HuH-7 (cell line): Measurements from ENCODE around the gene KLRF1.

Source experiments
- DNase-seq: peaks from one replicate; pipeline ENCODE4 v3.0.0; 2011; ENCODE audit warnings: low spot score

Gene KLRF1, protein sequence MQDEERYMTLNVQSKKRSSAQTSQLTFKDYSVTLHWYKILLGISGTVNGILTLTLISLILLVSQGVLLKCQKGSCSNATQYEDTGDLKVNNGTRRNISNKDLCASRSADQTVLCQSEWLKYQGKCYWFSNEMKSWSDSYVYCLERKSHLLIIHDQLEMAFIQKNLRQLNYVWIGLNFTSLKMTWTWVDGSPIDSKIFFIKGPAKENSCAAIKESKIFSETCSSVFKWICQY

DNA sequence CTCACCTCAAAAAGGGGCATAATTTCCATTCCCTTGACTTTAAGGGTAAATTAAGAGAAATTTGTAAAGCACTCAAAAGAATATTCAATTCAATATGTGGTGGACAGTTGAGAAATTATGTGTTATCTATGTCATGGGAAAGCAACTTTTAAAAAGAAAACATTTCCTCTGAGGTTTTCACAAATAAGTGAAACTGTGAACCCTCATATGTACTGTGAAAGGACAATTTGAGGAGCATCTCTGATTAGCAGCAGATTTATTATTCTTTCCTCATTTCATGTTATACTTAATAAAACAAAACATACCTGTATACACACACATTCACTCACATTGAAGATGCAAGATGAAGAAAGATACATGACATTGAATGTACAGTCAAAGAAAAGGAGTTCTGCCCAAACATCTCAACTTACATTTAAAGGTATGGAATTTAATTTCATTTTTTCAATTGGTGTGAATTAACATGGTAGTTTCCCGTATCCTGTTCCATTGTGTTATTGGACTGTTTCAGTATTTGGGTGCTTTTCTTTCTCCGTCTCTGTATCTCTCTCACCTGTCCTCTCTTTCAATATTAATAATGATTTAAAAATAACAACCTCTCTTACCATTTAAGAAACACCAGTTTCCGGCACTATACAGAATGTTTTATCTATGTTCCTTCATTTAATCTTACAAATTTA is at the start of gene KLRF1:
KLRF1 (plus strand) TSS at position 273 of the 680 bp plus-strand sequence; CDS start at position 337, 64 bp downstream.
- no peak for DNase-seq

DNA sequence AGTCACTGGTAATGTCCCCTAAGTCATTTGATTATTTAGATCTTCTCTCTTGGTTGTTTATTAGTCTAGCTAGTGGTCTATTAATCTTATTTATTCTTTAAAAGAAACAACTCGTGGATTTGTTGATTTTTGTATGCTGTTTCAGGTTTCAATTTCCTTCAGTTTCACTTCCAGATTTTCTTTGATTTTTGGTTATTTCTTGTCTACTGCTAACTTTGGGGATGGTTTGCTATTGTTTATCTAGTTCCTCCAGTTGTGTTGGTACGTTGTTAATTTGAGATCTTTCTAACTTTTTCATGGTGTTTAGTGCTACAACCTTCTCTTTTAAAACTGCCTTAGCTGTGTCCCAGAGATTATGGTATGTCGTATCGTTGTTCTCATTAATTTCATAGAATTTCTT is 48.1 kb upstream of the KLRF1 start:
- DNase-seq = no peak

DNA sequence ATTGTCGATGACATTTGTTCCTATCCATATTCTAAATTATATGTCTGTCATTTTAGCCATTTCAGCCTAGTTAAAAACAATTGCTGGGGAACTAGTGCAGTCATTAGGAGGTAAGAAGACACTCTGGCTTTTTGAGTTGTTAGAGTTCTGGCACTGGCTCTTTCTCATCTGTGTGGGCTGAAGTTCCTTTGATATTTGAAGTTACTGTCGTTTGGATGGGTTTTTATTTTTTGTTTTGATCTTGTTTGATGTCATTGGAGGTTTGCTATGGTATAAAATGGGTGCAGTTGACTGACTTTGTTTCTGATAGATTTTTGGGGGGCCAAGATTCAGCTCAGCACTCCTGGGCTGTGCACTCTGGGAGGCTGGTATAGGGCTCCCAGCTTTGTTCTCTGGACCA is 45.9 kb upstream of the KLRF1 start:
- no peak for DNase-seq

DNA sequence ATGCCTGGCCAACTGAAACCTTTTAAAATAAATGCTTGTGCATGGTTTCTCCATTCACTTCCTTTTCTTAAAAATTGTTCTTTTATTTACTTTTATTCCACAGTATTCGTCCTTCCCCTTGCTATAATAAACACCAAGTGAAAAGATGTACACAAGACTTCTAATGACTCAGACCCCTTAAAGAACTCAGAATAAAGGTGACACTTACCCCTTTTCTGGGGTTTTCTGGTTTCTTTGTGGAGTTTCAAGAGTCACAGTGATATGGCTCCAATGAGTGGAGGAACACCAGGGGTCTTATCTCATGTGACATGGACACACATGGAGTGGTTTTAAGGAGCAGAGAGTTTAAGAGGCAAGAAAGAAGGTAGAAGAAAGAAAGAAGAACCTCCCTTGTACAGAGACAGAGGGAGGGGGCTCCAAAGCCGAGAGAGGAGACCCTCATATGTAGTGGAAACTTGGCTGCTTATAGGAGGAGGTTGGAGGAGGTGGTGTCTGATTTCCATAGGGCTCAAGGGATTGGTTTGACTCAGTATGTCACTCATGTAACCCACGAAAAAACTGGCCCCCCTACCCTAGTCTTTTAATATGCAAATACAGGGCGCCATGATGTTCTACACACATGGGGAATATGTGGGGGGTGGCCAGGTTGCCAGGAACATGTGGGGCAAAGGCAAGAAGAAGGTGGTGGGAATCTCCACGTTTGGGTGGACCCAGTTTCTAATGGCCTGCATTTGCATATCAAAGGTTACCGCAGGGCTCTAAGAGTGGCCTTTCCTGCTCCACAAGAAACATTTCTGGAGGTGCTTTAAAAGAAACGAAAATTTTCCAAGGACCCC is 44.5 kb upstream of the KLRF1 start:
- DNase-seq = no peak

DNA sequence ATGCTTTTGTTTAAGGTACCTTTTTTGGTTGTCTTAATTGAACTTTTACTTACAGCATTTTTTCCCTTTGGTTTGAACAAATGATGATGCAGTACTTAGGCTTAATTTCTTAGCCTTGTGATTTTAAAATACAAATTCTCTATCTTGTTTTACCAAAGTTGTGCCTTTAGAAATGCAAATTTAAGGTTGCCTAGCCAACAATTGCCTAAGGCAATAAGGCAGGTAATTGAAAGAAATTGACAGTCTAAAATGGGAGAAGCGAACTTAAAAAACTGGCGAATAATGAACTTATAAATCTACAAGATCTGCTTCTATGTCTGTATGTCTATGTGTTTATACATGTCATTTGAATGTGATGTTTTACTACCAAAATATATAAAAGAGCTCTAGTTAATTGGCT is 43.0 kb upstream of the KLRF1 start:
- no peak for DNase-seq

DNA sequence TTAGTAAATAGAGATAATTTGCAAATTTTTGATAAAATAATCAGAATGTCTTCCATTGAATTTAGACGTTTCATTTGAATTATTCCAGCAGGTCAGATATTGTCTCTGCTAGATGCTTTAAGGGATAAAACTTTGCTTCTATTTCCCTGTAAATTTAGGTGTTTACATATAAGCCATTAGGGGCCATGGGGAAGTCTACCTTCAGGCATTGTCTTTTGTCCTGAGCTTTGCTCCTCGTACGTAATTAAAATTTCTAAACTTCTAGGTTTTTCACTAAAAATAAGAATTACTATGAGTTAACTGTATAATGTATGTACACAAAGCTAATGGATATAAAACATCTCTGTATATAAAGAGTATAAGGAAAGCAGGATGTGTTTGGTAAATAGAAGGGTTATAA is 42.5 kb upstream of the KLRF1 start:
- no peak for DNase-seq

DNA sequence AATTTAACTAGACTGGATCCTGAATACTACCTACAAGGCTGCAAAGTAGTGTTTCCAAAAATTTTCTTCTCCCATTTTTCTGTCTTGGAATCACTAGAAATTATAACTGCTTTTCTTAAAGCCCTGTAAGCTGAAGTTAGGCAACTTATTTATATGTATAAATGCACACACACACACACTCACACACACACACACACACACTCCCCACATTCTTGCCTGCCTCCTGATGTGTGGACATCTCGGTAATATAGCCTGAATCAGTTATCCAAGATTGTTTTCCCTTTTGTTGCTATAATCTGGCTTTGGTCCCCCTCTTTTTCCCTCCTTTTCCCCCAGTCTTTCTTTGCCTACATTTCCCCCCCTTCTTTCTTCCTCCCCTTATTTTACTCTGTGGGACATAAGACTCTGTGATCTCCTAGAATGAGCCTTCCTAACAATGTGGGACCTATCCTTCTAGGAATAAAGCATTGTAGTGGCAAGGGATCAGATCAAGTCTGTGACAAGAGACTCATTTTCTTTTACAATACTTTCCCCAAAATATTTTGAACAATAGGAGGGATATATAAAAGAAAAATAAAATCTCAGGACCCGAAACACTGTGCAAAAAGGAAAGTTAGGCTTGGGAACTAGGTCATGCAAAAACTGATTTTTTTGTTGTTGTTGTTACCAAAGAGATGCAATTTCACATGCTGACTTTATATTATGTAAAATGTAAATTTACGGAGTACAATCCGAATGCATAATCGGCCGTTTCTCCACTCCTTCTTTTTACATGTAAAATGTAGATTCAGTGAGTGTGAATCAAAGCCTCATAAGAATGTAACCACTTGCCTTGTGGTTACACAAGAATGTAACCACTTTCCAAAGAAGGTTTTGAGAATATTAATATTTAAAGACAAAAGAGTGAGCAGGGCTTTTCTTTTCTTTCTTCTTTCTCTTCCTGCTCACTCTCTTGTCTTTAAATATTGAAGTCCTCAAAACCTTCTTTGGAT is 40.3 kb upstream of the KLRF1 start:
- no peak for DNase-seq

GRCh38 chr12:9792185-9792900 is 34.9 kb upstream of the KLRF1 start:
- no peak for DNase-seq

GRCh38 chr12:9792961-9793617 is 34.2 kb upstream of the KLRF1 start:
- no peak for DNase-seq

DNA sequence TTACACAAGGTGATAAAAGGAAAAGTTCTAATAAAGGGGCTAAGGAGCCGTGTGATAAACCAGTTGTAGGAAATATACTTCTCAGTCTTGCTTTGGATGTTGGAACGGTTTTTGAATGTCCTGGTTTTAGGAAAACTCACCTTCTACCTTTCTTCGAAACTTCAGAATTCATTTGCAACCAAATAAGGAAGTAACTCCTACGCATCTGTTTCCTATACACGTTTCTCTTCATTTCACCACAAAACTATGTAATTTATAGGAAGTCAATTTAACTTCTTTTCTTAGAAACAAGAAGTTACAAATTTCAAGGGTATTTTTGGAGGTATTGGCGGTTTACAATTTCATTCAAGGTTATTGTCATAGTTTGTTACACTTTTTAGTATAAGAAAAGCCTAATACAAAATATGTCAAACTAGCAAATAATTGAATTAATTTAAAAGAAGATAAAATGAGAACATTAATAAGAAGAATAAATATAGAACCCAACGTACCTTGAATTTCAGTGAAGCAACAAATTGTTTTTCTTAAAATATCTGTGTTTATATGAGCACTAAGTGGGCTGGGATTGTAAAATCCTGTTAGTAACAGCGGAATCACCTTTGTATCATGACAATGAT is 33.4 kb upstream of the KLRF1 start:
- DNase-seq = no peak

- DNase-seq = no peak
Measured at GRCh38 chr12:9794484-9795093, 32.7 kb upstream of the KLRF1 start.

DNA sequence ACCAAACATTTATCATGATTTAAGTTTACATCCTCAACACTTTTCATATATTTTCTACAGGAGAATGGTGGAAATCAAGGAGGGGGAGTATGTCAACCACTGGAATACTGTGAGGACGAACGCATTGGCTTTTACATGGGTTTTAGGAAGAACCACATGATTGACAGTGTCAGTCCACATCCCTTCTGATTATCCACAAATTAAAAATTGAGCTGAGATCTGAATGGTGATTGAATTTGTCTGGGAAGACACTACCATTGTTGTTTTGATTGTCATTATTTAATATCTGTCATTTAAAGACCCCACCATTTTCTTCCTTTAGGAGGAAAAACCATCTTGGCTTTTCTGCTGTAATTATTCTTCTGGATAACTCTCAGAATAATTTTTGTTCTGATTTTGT is 31.3 kb upstream of the KLRF1 start:
- no peak for DNase-seq

DNA sequence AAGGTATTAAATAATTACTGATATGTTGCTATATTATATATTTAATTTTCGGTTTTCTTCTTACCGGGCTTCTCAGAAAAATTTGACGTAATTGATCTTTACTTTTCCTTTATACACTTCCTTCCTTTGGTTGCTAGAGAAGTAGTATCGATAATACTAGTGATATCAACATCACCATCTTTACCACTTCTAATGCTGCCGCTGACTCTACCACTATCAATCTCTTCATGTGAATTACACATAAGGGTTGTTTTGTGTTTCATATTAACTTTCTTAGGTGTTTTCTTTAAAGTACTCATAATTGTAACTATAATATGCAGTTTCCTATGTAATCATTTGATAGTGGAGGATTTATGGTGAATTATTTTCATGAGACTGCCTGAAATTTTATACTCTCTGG is 30.9 kb upstream of the KLRF1 start:
- no peak for DNase-seq

DNA sequence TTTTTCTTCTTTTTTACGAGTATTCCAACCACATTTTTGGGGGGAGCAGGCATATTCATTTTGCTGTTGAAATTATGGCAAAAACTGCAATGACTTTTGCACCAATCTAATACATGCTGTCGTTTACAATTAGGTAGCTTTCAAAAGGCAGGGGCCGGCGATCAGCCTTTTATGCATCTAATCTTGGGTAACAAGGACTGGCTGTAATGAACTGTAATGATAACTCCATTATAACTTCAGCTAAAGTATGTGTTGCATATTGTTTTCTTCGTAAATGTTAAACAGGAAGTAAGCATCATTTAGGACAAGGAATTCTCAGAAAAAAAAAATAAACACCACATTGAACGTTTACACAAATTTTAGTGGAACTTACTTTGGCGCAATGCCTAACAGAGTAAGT is 30.3 kb upstream of the KLRF1 start:
- no peak for DNase-seq

- no peak for DNase-seq
Measured at GRCh38 chr12:9797722-9798619, 29.3 kb upstream of the KLRF1 start.

- no peak for DNase-seq
Measured at GRCh38 chr12:9799961-9800360, 27.3 kb upstream of the KLRF1 start.

DNA sequence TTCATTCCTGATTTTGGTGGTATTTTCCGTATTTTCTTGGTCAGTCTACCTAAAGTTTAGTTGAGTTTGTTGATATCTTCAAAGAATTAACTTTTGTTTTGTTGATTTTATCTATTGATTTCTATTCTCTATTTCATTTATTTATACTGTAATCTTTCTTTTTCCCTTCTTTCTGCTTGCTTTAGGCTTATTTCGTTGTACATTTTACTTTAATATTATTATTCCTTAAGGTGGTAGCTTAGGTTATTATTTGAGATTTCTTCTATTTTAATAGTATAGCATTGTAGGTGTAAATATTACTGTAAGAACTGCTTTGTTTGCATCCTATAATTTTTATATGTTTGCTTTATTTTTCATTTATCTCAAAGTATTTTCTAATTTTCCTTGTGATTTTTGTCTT is 21.4 kb upstream of the KLRF1 start:
- no peak for DNase-seq

DNA sequence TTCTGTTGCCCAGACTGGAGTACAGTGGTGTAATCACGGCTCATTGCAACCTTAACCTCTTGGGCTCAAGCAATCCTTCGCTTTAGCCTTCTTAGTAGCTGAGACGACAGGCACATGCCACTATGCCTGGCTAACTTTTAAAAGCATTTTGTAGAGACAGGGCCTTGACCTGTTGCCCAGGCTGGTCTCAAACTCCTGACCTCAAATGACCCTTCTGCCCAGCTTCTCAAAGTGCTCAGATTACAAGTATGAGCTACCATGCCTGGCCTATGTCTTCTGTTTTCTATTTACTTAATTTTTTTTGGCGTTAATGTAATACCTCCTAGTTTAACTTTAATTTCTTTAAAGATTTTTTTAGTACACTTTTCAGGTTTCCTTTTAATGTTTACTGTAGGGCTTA is 20.6 kb upstream of the KLRF1 start:
- no peak for DNase-seq

DNA sequence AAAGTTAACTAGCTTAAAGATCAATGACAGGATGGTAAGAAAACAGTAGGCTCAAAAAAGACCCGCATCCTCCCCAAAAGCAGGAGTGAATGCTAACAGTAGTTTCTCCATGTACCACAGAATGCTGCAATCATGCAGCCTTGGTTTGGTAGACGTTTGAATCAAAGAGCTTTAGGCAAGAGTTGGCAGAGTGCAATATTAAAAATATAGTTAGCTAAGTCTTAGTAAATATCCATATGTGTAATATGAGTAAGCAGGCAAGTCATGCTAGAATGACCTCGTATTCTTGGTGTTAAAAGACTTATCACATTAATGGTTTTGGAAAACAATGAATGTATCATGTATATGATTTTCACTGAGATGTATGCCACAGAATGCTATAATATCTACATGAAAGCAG is 18.8 kb upstream of the KLRF1 start:
- DNase-seq = no peak
